GM12872 (cell line): ENCODE results near the gene PACSIN2.

Source experiments
- TF ChIP-seq, protein P1 (sequence below): IDR thresholded peaks from 3 replicates; pipeline ENCODE4 v1.5.1; 2011; ENCODE audit warnings: low read depth, mild to moderate bottlenecking, low read length, moderate library complexity; ENCODE audit not compliant: insufficient read depth

PACSIN2 gene

DNA sequence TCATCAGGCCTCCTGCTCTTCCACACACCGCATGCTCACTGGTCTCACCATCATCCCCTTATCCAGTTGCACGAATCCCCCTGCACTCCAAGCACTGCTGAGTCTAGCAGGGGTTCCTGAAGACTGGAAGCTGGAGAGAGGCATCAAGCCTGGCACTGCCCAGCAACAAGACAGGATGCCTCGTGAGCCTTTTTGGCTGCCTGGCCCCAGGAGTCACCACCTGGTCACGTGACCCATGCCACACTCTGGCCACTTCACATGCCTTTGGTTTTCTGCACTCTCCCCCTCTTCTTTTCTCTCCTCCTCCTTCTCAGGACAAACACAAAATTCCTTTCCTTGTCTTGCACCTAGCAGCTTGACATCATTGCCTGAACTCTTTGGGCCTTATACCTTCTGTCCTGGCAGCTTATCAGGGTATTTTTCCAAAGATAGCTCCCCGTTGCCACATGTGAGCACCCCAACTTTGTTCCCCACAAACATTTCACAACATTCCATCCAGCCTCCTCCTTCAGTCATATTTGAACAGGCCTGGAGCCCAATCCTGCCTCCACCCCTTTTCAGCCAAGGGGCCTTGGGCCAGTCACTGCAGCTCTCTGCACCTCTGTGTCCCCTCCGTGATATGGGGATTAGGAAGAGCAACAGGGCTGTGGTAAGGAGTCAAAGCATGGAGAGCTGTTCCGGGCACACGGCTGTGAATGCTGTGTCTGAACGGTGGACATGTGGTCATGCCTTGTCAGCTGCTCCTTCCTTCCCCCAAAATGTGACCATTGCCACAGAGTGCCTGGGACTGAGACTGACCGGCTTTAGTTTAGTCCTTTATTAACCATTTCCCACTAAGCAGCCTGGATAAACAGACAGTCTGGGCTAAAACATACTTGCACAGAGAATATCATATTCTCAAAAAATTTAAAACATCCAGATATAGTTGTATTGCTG is 2.8 kb upstream of the PACSIN2 start:
- TF ChIP-seq, protein P1, sequence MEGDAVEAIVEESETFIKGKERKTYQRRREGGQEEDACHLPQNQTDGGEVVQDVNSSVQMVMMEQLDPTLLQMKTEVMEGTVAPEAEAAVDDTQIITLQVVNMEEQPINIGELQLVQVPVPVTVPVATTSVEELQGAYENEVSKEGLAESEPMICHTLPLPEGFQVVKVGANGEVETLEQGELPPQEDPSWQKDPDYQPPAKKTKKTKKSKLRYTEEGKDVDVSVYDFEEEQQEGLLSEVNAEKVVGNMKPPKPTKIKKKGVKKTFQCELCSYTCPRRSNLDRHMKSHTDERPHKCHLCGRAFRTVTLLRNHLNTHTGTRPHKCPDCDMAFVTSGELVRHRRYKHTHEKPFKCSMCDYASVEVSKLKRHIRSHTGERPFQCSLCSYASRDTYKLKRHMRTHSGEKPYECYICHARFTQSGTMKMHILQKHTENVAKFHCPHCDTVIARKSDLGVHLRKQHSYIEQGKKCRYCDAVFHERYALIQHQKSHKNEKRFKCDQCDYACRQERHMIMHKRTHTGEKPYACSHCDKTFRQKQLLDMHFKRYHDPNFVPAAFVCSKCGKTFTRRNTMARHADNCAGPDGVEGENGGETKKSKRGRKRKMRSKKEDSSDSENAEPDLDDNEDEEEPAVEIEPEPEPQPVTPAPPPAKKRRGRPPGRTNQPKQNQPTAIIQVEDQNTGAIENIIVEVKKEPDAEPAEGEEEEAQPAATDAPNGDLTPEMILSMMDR = no peak

DNA sequence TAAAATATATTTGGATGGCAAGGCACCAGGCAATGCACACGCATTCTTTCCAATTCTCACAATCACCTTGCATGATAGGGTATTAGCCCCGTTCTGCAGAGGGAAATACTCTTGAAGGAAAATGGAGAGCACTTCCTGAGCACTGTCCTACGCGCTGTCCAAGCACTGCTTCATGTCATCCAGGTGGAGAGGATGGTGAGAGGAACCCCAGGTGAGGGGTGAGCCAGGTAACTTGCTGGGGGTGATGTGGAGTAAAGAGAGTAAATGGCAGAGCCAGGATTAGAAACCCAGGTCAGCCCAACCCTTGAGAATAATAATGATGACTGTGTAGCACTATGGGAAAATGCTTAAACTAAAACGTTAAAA is 711 bp upstream of the PACSIN2 start:
- TF ChIP-seq, protein P1 = no peak

GRCh38 chr22:43014316-43014868 is 557 bp downstream of the PACSIN2 start:
- TF ChIP-seq, protein P1 = no peak

DNA sequence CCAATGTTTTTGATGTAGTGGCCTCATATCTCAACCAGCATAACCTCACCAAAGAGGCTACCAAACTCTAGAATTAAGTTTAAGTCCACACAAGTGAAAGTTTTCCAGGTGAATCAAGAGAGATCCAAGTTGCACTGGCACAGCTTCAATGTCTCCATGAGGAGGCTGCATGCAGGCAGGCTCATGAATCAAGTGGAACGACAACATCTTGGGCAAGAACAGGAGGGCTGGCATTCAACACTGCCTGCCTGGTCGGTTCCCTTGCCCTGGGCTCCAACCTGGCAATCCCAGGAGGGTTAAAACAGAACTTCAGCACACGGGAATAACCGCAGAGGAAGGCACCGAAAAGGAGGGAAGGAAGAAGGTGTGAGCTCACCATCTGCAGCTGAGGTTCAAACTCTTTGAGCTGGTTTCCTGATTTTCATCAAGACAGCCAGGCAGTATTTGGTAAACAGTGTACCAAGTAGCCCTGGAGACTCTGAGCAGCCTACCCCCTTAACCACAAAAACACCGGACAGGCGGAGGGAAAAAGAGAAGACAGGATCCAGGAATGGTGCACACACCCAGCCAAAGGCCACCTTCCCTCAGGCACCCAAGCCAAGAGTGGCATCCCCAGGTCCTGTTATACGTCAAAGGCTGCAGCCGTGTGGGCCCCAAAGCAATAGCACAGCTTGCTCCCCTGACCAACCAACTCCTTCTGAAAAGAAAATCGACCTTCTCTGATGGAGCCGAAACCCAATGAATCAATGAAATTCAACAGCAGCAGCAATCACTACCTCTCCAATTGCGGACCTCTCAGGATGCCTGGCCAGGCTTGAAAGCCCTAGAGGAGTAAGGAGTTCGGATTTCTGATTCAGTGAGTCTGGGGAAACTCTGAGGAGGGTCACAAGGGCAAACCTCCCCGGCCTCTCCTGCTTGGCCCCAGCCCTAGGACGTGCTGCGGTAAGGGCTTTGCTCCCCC is 1.3 kb downstream of the PACSIN2 start:
- TF ChIP-seq, protein P1 = no peak

GRCh38 chr22:43012390-43012789 is 2.6 kb downstream of the PACSIN2 start:
- TF ChIP-seq, protein P1 = no peak

- TF ChIP-seq, protein P1 = no peak
Observed at GRCh38 chr22:43011079-43011478, 3.9 kb downstream of the PACSIN2 start.

DNA sequence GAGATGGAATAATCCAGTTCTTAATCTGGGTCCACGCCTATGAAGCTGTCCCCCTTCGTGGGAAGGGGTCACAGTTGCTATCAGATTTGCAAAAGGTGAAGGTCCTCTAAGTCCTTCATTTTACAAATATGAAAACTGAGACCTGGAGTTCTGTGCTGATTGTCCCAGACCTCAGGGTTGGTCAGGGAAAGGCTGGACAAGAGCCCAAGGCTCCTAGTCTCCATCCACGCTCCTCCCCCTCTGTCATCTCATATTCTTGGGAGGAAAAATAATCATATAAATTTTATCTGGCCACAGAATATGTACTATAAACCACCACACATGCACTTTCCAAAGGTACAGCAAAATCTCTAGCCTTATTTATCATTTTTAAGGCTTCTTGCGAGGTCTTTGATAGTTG is 5.5 kb downstream of the PACSIN2 start:
- TF ChIP-seq, protein P1 = no peak
